Measurements from ENCODE around the gene RBFOX1. TPM values are rescaled to one million over a fixed set of nuclear protein-coding genes. Genes with fewer than 3 reads are reported as not detected.

Gene RBFOX1
- total and polyA plus RNA-seq, 9 donors, result 0.28 to 2.6 (median 0.48) TPM; not detected in 2

- intact Hi-C loops (cut with DNase I), result no loop called here
- TF ChIP-seq POLR2A (IDR thresholded peaks at IDR 0.05), result no peak
- TF ChIP-seq EP300 (IDR thresholded peaks at IDR 0.05), result no peak
- TF ChIP-seq CTCF (IDR thresholded peaks at IDR 0.05), result no peak
- H3K36me3 ChIP-seq, result no peaks in the 10 kb centered on the region
- H3K9me3 ChIP-seq, result no peaks in the 10 kb centered on the region
- WGBS, 3 donors, result 50 to 51% (median 51%) methylated on average over 18 of the region's 18 CpGs
- no peak overlapping the region for H3K4me3 ChIP-seq
- DNase-seq, result no peak
- H3K27me3 ChIP-seq, result no peaks in the 10 kb centered on the region
- no peak overlapping the region for H3K27ac ChIP-seq
- no peaks in the 10 kb centered on the region for H3K4me1 ChIP-seq (ENCODE audit: insufficient read depth)
Observed at GRCh38 chr16:7716660-7717550, 384.3 kb downstream of the RBFOX1 start.

- intact Hi-C loops (cut with DNase I), result no loop called here
- Histone ChIP-seq H3K27me3 (no peaks in the 10 kb centered on the region), H3K4me3 (no peak overlapping the region), H3K36me3 (no peaks in the 10 kb centered on the region), H3K4me1 (ENCODE audit: insufficient read depth) (no peaks in the 10 kb centered on the region), H3K9me3 (no peaks in the 10 kb centered on the region), H3K27ac (no peak overlapping the region)
- TF ChIP-seq EP300 (IDR thresholded peaks at IDR 0.05), result no peak
- TF ChIP-seq CTCF (IDR thresholded peaks at IDR 0.05), result no peak
- no peak for TF ChIP-seq POLR2A (IDR thresholded peaks at IDR 0.05)
- DNase-seq, result no peak
- 65 to 74% (median 72%) methylated on average over 4 of the region's 4 CpGs for WGBS, 3 donors
Observed at GRCh38 chr16:7722761-7723160, 390.1 kb downstream of the RBFOX1 start.

- Histone ChIP-seq H3K27ac (no peak overlapping the region), H3K4me1 (ENCODE audit: insufficient read depth) (no peaks in the 10 kb centered on the region), H3K4me3 (no peak overlapping the region), H3K36me3 (no peaks in the 10 kb centered on the region), H3K27me3 (no peaks in the 10 kb centered on the region), H3K9me3 (no peaks in the 10 kb centered on the region)
- WGBS, 3 donors, result 41 to 65% (median 47%) methylated on average over 5 of the region's 5 CpGs
- intact Hi-C loops (cut with DNase I), result no loop called here
- TF ChIP-seq CTCF (IDR thresholded peaks at IDR 0.05), result no peak
- no peak for TF ChIP-seq POLR2A (IDR thresholded peaks at IDR 0.05)
- no peak for TF ChIP-seq EP300 (IDR thresholded peaks at IDR 0.05)
- DNase-seq, result no peak
Observed at GRCh38 chr16:7731141-7731540, 398.5 kb downstream of the RBFOX1 start.

- H3K27me3 ChIP-seq, result no peaks in the 10 kb centered on the region
- H3K9me3 ChIP-seq, result no peaks in the 10 kb centered on the region
- WGBS, 3 donors, result 0% methylated on average over 1 of the region's 1 CpG
- H3K4me3 ChIP-seq, result no peak overlapping the region
- TF ChIP-seq POLR2A (IDR thresholded peaks at IDR 0.05), result no peak
- TF ChIP-seq EP300 (IDR thresholded peaks at IDR 0.05), result no peak
- TF ChIP-seq CTCF (IDR thresholded peaks at IDR 0.05), result no peak
- H3K36me3 ChIP-seq, result no peaks in the 10 kb centered on the region
- H3K4me1 ChIP-seq (ENCODE audit: insufficient read depth), result no peaks in the 10 kb centered on the region
- H3K27ac ChIP-seq, result no peak overlapping the region
- DNase-seq, result no peak
- intact Hi-C loops (cut with DNase I), result no loop called here
Observed at GRCh38 chr16:7736138-7736665, 403.6 kb downstream of the RBFOX1 start.

Data from ovary (tissue), 9 donors.